Smooth muscle cell of the brain vasculature (primary cell): ENCODE data around the gene ARHGEF39.
A peak's percentile ranks its signal among the peaks of the same experiment; 100 is the strongest.
"Not testable (repeated sequence)": the region's sequence is repeated elsewhere in the genome, so short reads cannot be mapped to it uniquely, and the experiment has no call there.

ENCODE experiments used
- DNase-seq: peaks from one replicate; pipeline ENCODE4 v3.0.0-alpha.2; 2012; ENCODE audit warnings: low read depth, low spot score

ARHGEF39 gene

GRCh38 chr9:35651956-35652828 lies 12.8 kb downstream of the ARHGEF39 start:
- no peak for DNase-seq

- no peak for DNase-seq
These were observed 14.4 kb downstream of the ARHGEF39 start, which contains the start of gene SIT1 for GRCh38 chr9:35650341-35651158. Gene SIT1, minus strand, starts transcription at chr9:35650931. Its CDS starts 78 bp downstream, at chr9:35650853.

GRCh38 chr9:35649431-35650340 lies 15.3 kb downstream of the ARHGEF39 start:
- DNase-seq: no peak

GRCh38 chr9:35646533-35647265 lies 18.3 kb downstream of the ARHGEF39 start:
- DNase-seq: peak; percentile 72

- DNase-seq: no peak
These were observed 18.9 kb downstream of the ARHGEF39 start for GRCh38 chr9:35646153-35646532.

GRCh38 chr9:35645736-35646135 lies 19.3 kb downstream of the ARHGEF39 start:
- not testable (repeated sequence) for DNase-seq

GRCh38 chr9:35643046-35643445 lies 21.9 kb downstream of the ARHGEF39 start:
- no peak for DNase-seq

GRCh38 chr9:35641478-35641877 lies 23.5 kb downstream of the ARHGEF39 start:
- DNase-seq: not testable (repeated sequence)

GRCh38 chr9:35640431-35640830 lies 24.6 kb downstream of the ARHGEF39 start:
- DNase-seq: not testable (repeated sequence)

- DNase-seq: no peak
These were observed 25.4 kb downstream of the ARHGEF39 start for GRCh38 chr9:35639631-35640030.

- not testable (repeated sequence) for DNase-seq
These were observed 25.8 kb downstream of the ARHGEF39 start for GRCh38 chr9:35639225-35639624.

GRCh38 chr9:35638751-35639150 lies 26.2 kb downstream of the ARHGEF39 start:
- DNase-seq: not testable (repeated sequence)

GRCh38 chr9:35637427-35637955 lies 27.5 kb downstream of the ARHGEF39 start:
- DNase-seq: not testable (repeated sequence)

GRCh38 chr9:35636877-35637246 lies 28.1 kb downstream of the ARHGEF39 start:
- DNase-seq: not testable (repeated sequence)

GRCh38 chr9:35636135-35636876 lies 28.7 kb downstream of the ARHGEF39 start:
- no peak for DNase-seq

GRCh38 chr9:35635730-35636129 lies 29.3 kb downstream of the ARHGEF39 start:
- no peak for DNase-seq

- no peak for DNase-seq
These were observed 35.4 kb downstream of the ARHGEF39 start for GRCh38 chr9:35629597-35629996.

GRCh38 chr9:35628389-35628991 lies 36.5 kb downstream of the ARHGEF39 start:
- no peak for DNase-seq

GRCh38 chr9:35627575-35627974 lies 37.4 kb downstream of the ARHGEF39 start:
- DNase-seq: no peak
